Naive B cell (primary cell): Measurements from ENCODE around the gene AHNAK2. TPM values are rescaled to one million over a fixed set of nuclear protein-coding genes. Genes with fewer than 3 reads are reported as not detected.
"Not testable (repeated sequence)": the region's sequence is repeated elsewhere in the genome, so short reads cannot be mapped to it uniquely, and the experiment has no call there.

ENCODE experiments used
- ATAC-seq, 2 donors: fragments of 150-1000 bp; cut with Tn5 transposase; 2 replicates each; pipeline ENCODE4 v1.10.0; 2021; ENCODE audit warnings: low read depth in 2 of 2, mild to moderate bottlenecking in 2 of 2, moderate library complexity in 2 of 2
- DNase-seq: peaks from one replicate; pipeline ENCODE4 v3.0.0; 2022
- H3K27ac Mint-ChIP-seq, 6 donors: one replicate each; pipeline ENCODE4 v1.8.0; 2020 to 2022; ENCODE audit warnings: mild to moderate bottlenecking in 6 of 6, mixed read lengths in 6 of 6, moderate library complexity in 5 of 6, inconsistent platforms in 2 of 6
- H3K27me3 Mint-ChIP-seq, 3 donors: one replicate each; pipeline ENCODE4 v1.8.0; 2021 to 2022; ENCODE audit warnings: mixed read lengths in 3 of 3, mild to moderate bottlenecking in 1 of 3
- H3K36me3 Mint-ChIP-seq, 2 donors: one replicate each; pipeline ENCODE4 v1.8.0; 2020 to 2022; ENCODE audit warnings: mixed read lengths in 2 of 2, inconsistent platforms in 1 of 2, mild to moderate bottlenecking in 1 of 2
- H3K4me1 Mint-ChIP-seq, 3 donors: one replicate each; pipeline ENCODE4 v1.8.0; 2020 to 2022; ENCODE audit warnings: mixed read lengths in 3 of 3, inconsistent platforms in 1 of 3, mild to moderate bottlenecking in 1 of 3, moderate library complexity in 1 of 3
- H3K4me3 Mint-ChIP-seq, 8 donors: one replicate each; pipeline ENCODE4 v1.8.0; 2020 to 2022; ENCODE audit warnings: mild to moderate bottlenecking in 8 of 8, mixed read lengths in 8 of 8, moderate library complexity in 8 of 8, inconsistent platforms in 2 of 8
- H3K9me3 Mint-ChIP-seq, 7 donors: one replicate each; pipeline ENCODE4 v1.8.0; 2020 to 2022; ENCODE audit warnings: mixed read lengths in 7 of 7, mild to moderate bottlenecking in 5 of 7, inconsistent platforms in 2 of 7, moderate library complexity in 1 of 7
- polyA plus RNA-seq, 6 donors: library from polyadenylated mRNA; unstranded; fragments of 300-500 nt; fragmentation: Illumina TruSeq; gene quantifications; one replicate each; pipeline ENCODE4 v1.2.3, GENCODE V29; 2021; ENCODE audit warnings: low read depth in 6 of 6

AHNAK2 gene
- polyA plus RNA-seq, 6 donors from 2014 or later: 0.63 to 0.92 (median 0.70) TPM; not detected in 1

- Mint-ChIP-seq H3K36me3 (no peaks in the 10 kb centered on the region), H3K27ac (peak overlapping the region in 1 of 6 donors; percentile 38), H3K4me1 (peaks cover 5% of the 10 kb centered on the region in 3 donors), H3K9me3 (no peaks in the 10 kb centered on the region), H3K4me3 (no peak overlapping the region), H3K27me3 (peaks cover 0 to 3% (median 0%) of the 10 kb centered on the region in 3 donors)
- ATAC-seq (no peak), DNase-seq (no peak)
These were observed 80.6 kb downstream of the AHNAK2 start for GRCh38 chr14:104897330-104898194.

GRCh38 chr14:104895786-104896661 lies 82.2 kb downstream of the AHNAK2 start:
- Mint-ChIP-seq H3K4me3 (no peak overlapping the region), H3K27ac (peak overlapping the region in 1 of 6 donors; percentile 71), H3K4me1 (peaks cover 5% of the 10 kb centered on the region in 3 donors), H3K27me3 (peaks cover 0 to 10% (median 3%) of the 10 kb centered on the region in 3 donors), H3K36me3 (no peaks in the 10 kb centered on the region), H3K9me3 (no peaks in the 10 kb centered on the region)
- DNase-seq: no peak
- no peak for ATAC-seq

GRCh38 chr14:104895207-104895785 lies 82.9 kb downstream of the AHNAK2 start:
- ATAC-seq: no peak
- H3K27ac Mint-ChIP-seq: no peak overlapping the region
- no peak overlapping the region for H3K4me3 Mint-ChIP-seq
- no peak for DNase-seq
- H3K9me3 Mint-ChIP-seq: no peaks in the 10 kb centered on the region
- peaks cover 5% of the 10 kb centered on the region in 3 donors for H3K4me1 Mint-ChIP-seq
- H3K36me3 Mint-ChIP-seq: no peaks in the 10 kb centered on the region
- peaks cover 0 to 10% (median 3%) of the 10 kb centered on the region in 3 donors for H3K27me3 Mint-ChIP-seq

- Mint-ChIP-seq H3K4me3 (no peak overlapping the region), H3K9me3 (no peaks in the 10 kb centered on the region), H3K4me1 (peaks cover 5% of the 10 kb centered on the region in 3 donors), H3K27ac (no peak overlapping the region), H3K36me3 (no peaks in the 10 kb centered on the region), H3K27me3 (peaks cover 0 to 12% (median 3%) of the 10 kb centered on the region in 3 donors)
- DNase-seq: no peak
- ATAC-seq: no peak
These were observed 83.6 kb downstream of the AHNAK2 start for GRCh38 chr14:104894331-104895206.

- Mint-ChIP-seq H3K27me3 (peaks cover 0 to 14% (median 3%) of the 10 kb centered on the region in 3 donors), H3K36me3 (no peaks in the 10 kb centered on the region), H3K4me3 (no peak overlapping the region), H3K9me3 (no peaks in the 10 kb centered on the region), H3K4me1 (peaks cover 5% of the 10 kb centered on the region in 3 donors), H3K27ac (no peak overlapping the region)
- DNase-seq (no peak), ATAC-seq (no peak)
These were observed 84.6 kb downstream of the AHNAK2 start for GRCh38 chr14:104893435-104894207.

- Mint-ChIP-seq H3K27me3 (peaks cover 0 to 14% (median 3%) of the 10 kb centered on the region in 3 donors), H3K4me3 (no peak overlapping the region), H3K9me3 (no peaks in the 10 kb centered on the region), H3K4me1 (peaks cover 5% of the 10 kb centered on the region in 3 donors), H3K27ac (no peak overlapping the region), H3K36me3 (no peaks in the 10 kb centered on the region)
- DNase-seq (no peak), ATAC-seq (no peak)
These were observed 85.4 kb downstream of the AHNAK2 start for GRCh38 chr14:104892531-104893434.

GRCh38 chr14:104891664-104892530 lies 86.3 kb downstream of the AHNAK2 start:
- H3K9me3 Mint-ChIP-seq: no peaks in the 10 kb centered on the region
- H3K27ac Mint-ChIP-seq: peak overlapping the region in 1 of 6 donors; percentile 56
- H3K4me1 Mint-ChIP-seq: peaks cover 4 to 5% (median 5%) of the 10 kb centered on the region in 3 donors
- H3K36me3 Mint-ChIP-seq: no peaks in the 10 kb centered on the region
- no peak for DNase-seq
- ATAC-seq: no peak
- H3K4me3 Mint-ChIP-seq: no peak overlapping the region
- peaks cover 0 to 14% (median 3%) of the 10 kb centered on the region in 3 donors for H3K27me3 Mint-ChIP-seq

GRCh38 chr14:104891121-104891551 lies 87.0 kb downstream of the AHNAK2 start:
- DNase-seq: no peak
- H3K27ac Mint-ChIP-seq: peak overlapping the region in 1 of 6 donors; percentile 56
- H3K36me3 Mint-ChIP-seq: no peaks in the 10 kb centered on the region
- H3K4me3 Mint-ChIP-seq: no peak overlapping the region
- H3K9me3 Mint-ChIP-seq: no peaks in the 10 kb centered on the region
- H3K27me3 Mint-ChIP-seq: peaks cover 0 to 14% (median 0%) of the 10 kb centered on the region in 3 donors
- no peaks in the 10 kb centered on the region for H3K4me1 Mint-ChIP-seq
- ATAC-seq: no peak

- H3K27me3 Mint-ChIP-seq: peaks cover 0 to 14% (median 0%) of the 10 kb centered on the region in 3 donors
- H3K36me3 Mint-ChIP-seq, H3K4me3 Mint-ChIP-seq, DNase-seq, H3K9me3 Mint-ChIP-seq, H3K4me1 Mint-ChIP-seq, H3K27ac Mint-ChIP-seq, ATAC-seq: not testable (repeated sequence)
These were observed 87.9 kb downstream of the AHNAK2 start for GRCh38 chr14:104890292-104890691.

- Mint-ChIP-seq H3K27ac (no peak overlapping the region), H3K36me3 (no peaks in the 10 kb centered on the region), H3K4me1 (no peaks in the 10 kb centered on the region), H3K4me3 (no peak overlapping the region), H3K9me3 (no peaks in the 10 kb centered on the region), H3K27me3 (peaks cover 0 to 14% (median 0%) of the 10 kb centered on the region in 3 donors)
- DNase-seq (no peak), ATAC-seq (no peak)
These were observed 88.8 kb downstream of the AHNAK2 start for GRCh38 chr14:104889375-104889757.
